CD4-positive, alpha-beta T cell (primary cell): Measurements from ENCODE around the gene AMBRA1. TPM values are rescaled to one million over a fixed set of nuclear protein-coding genes. Genes with fewer than 3 reads are reported as not detected.

ENCODE experiments used
- ATAC-seq: fragments of 200-7000 bp; cut with Tn5 transposase; one replicate; pipeline ENCODE4 v1.10.0; 2022; ENCODE audit warnings: mild to moderate bottlenecking; ENCODE audit not compliant: poor library complexity
- CTCF ChIA-PET: fragments of 350-600 bp; sonication (Branson Sonifier 250); formaldehyde crosslinking; loops from one replicate; lab custom pipeline; 2021; ENCODE audit warnings: antibody characterized with exemption, inconsistent platforms; lab: Charles Lee
- POLR2A ChIA-PET: fragments of 350-600 bp; sonication (Branson Sonifier 250); formaldehyde crosslinking; loops from one replicate; lab custom pipeline; 2021; ENCODE audit warnings: antibody characterized with exemption, inconsistent platforms; lab: Charles Lee
- DNase-seq, 14 experiments: peaks; one replicate each; pipeline ENCODE4 v3.0.0-alpha.2; 2013 to 2020; ENCODE audit warnings: mixed read lengths in 2 of 14
- H3K27ac ChIP-seq, 2 donors: one replicate each; pipeline versions ENCODE4 v1.5.1 to v1.7.0; 2013; ENCODE audit warnings: low read length in 2 of 2, low read depth in 1 of 2, mild to moderate bottlenecking in 1 of 2
- H3K27me3 ChIP-seq, 2 experiments: 1 replicate in 1 of 2; 2 replicates in 1 of 2; pipeline versions ENCODE4 v1.6.1 to v1.7.0; 2013; ENCODE audit warnings: low read length in 2 of 2, control low read depth in 1 of 2, mild to moderate bottlenecking in 1 of 2, moderate library complexity in 1 of 2; ENCODE audit not compliant: insufficient read depth in 2 of 2, control insufficient read depth in 1 of 2
- H3K36me3 ChIP-seq: one replicate; pipeline ENCODE4 v1.6.1; 2013; ENCODE audit warnings: low read length, control low read depth; ENCODE audit not compliant: insufficient read depth
- H3K4me1 ChIP-seq: one replicate; pipeline ENCODE4 v1.6.1; 2013; ENCODE audit warnings: low read length, control low read depth; ENCODE audit not compliant: insufficient read depth
- H3K4me3 ChIP-seq: one replicate; pipeline ENCODE4 v1.5.1; 2013; ENCODE audit warnings: mild to moderate bottlenecking, low read length, moderate library complexity
- H3K9me3 ChIP-seq, 2 experiments: 1 replicate in 1 of 2; 2 replicates in 1 of 2; pipeline versions ENCODE4 v1.6.1 to v1.7.0; 2013; ENCODE audit warnings: low read length in 2 of 2, mild to moderate bottlenecking in 2 of 2, control low read depth in 1 of 2, moderate library complexity in 1 of 2; ENCODE audit not compliant: control insufficient read depth in 1 of 2, insufficient read depth in 1 of 2
- H3K27ac Mint-ChIP-seq: one replicate; pipeline ENCODE4 v1.8.0; 2020; ENCODE audit warnings: mixed read lengths
- H3K27me3 Mint-ChIP-seq: one replicate; pipeline ENCODE4 v1.8.0; 2021; ENCODE audit warnings: mixed read lengths
- H3K36me3 Mint-ChIP-seq: one replicate; pipeline ENCODE4 v1.8.0; 2021; ENCODE audit warnings: low read depth, mixed read lengths
- H3K4me1 Mint-ChIP-seq: one replicate; pipeline ENCODE4 v1.8.0; 2021; ENCODE audit warnings: low read depth, mixed read lengths
- H3K4me3 Mint-ChIP-seq: one replicate; pipeline ENCODE4 v1.8.0; 2020; ENCODE audit warnings: mild to moderate bottlenecking, mixed read lengths
- H3K9me3 Mint-ChIP-seq: one replicate; pipeline ENCODE4 v1.8.0; 2020; ENCODE audit warnings: mixed read lengths
- CTCF ChIP-seq: fragments of 200-600 bp; IDR thresholded peaks from one replicate; pipeline ENCODE4 v1.8.0; 2022; ENCODE audit warnings: antibody characterized with exemption, mild to moderate bottlenecking
- intact Hi-C, 2 experiments: fragments of 100-400 bp; cut with DNase I in 1 of 2; cut with micrococcal nuclease in 1 of 2; formaldehyde crosslinking; loops; one replicate each; pipeline versions ENCODE4 v1.15.1 to v1.9.0; 2023 to 2025; cut with DNase I, micrococcal nuclease
- total RNA-seq, 174 experiments: library from RNA in 2 of 174; stranded (reverse) in 2 of 174; gene quantifications; one replicate each; pipeline ENCODE4 v1.2.3 and lab custom pipeline; 2021 to 2026

AMBRA1 gene
- total RNA-seq, 2 experiments from 2014 or later: 29.4 to 31.9 TPM

- Histone ChIP-seq H3K4me1 (peaks cover 5% of the 10 kb centered on the region), H3K4me3 (no peak overlapping the region), H3K27ac (no peak overlapping the region), H3K36me3 (peaks cover 46% of the 10 kb centered on the region), H3K9me3 (no peaks in the 10 kb centered on the region), H3K27me3 (no peaks in the 10 kb centered on the region)
- peak; percentile 39 for ATAC-seq
- H3K4me1 Mint-ChIP-seq: peaks cover 5% of the 10 kb centered on the region
- no peak overlapping the region for H3K4me3 Mint-ChIP-seq
- ChIA-PET CTCF (interaction anchor here (1.0 to 2.1 kb wide), 6 partner anchors 13 to 181 kb away, joined by 3 to 6 read pairs (median 4); no protein-coding TSS in a partner anchor), POLR2A (interaction anchor here (1.3 to 1.7 kb wide), 3 partner anchors 104 to 159 kb away, joined by 3 to 11 read pairs (median 3); partner anchors contain the start of genes AMBRA1, ATG13 and HARBI1)
- no peaks in the 10 kb centered on the region for H3K9me3 Mint-ChIP-seq
- H3K27ac Mint-ChIP-seq: no peak overlapping the region
- H3K36me3 Mint-ChIP-seq: peaks cover 55% of the 10 kb centered on the region
- DNase-seq: peak in 10 of 14 experiments; percentile 1 to 61 (median 14)
- H3K27me3 Mint-ChIP-seq: no peaks in the 10 kb centered on the region
- intact Hi-C loops: loop anchor here (1.0 to 5.0 kb wide), 2 partner anchors 127 kb away; partner anchors contain the start of genes ATG13 (in 2 of the 2) and HARBI1 (in 2 of the 2)
- TF ChIP-seq CTCF: peak; percentile 42
Observed at GRCh38 chr11:46489656-46490560, 103.9 kb downstream of the AMBRA1 start.

GRCh38 chr11:46485856-46486443 is 107.9 kb downstream of the AMBRA1 start:
- peaks cover 12% of the 10 kb centered on the region for H3K36me3 ChIP-seq
- no peak overlapping the region for H3K27ac Mint-ChIP-seq

More at GRCh38 chr11:46485856-46486443, 107.9 kb downstream of the AMBRA1 start:
- POLR2A ChIA-PET: interaction anchor here (0.6 kb wide), 1 partner anchor 213 kb away, joined by 3 read pairs; no protein-coding TSS in a partner anchor
- H3K27me3 ChIP-seq: no peaks in the 10 kb centered on the region
- H3K4me1 Mint-ChIP-seq: peaks cover 9% of the 10 kb centered on the region
- H3K27ac ChIP-seq: no peak overlapping the region
- no peak for ATAC-seq
- no peak for DNase-seq
- no peaks in the 10 kb centered on the region for H3K9me3 Mint-ChIP-seq
- intact Hi-C loops: no loop called here
- no peak overlapping the region for H3K4me3 ChIP-seq
- no peaks in the 10 kb centered on the region for H3K27me3 Mint-ChIP-seq
- peaks cover 39% of the 10 kb centered on the region for H3K36me3 Mint-ChIP-seq
- no peak overlapping the region for H3K4me3 Mint-ChIP-seq
- no peaks in the 10 kb centered on the region for H3K9me3 ChIP-seq
- no peaks in the 10 kb centered on the region for H3K4me1 ChIP-seq
- CTCF ChIA-PET: no interaction called here
- no peak for TF ChIP-seq CTCF
